Colonic mucosa (tissue), 4 donors: ENCODE data around the gene NCR3LG1. TPM values are rescaled to one million over a fixed set of nuclear protein-coding genes. Genes with fewer than 3 reads are reported as not detected.

Experiments used
- DNase-seq: peaks from one replicate; pipeline ENCODE4 v3.0.0-alpha.2; 2020
- H3K27ac ChIP-seq: fragments of 200-600 bp; one replicate; pipeline ENCODE4 v1.8.0; 2021
- H3K27me3 ChIP-seq: fragments of 200-600 bp; one replicate; pipeline ENCODE4 v1.8.0; 2021
- H3K36me3 ChIP-seq: fragments of 200-600 bp; one replicate; pipeline ENCODE4 v1.8.0; 2021
- H3K4me1 ChIP-seq: fragments of 200-600 bp; one replicate; pipeline ENCODE4 v1.8.0; 2021; ENCODE audit warnings: mild to moderate bottlenecking
- H3K4me3 ChIP-seq: fragments of 200-600 bp; one replicate; pipeline ENCODE4 v1.8.0; 2021
- H3K9ac ChIP-seq, 2 donors: one replicate each; pipeline ENCODE4 v1.7.0; 2013; ENCODE audit warnings: control low read depth in 2 of 2, low read depth in 2 of 2, low read length in 2 of 2
- H3K9me3 ChIP-seq: fragments of 200-600 bp; one replicate; pipeline ENCODE4 v1.8.0; 2021
- intact Hi-C: fragments of 100-400 bp; cut with DNase I; formaldehyde crosslinking; loops from one replicate; pipeline ENCODE4 v1.14.1; 2022
- total RNA-seq, 2 donors: library from RNA; stranded (reverse); fragmentation: NEBNext Ultra II Directional in 1 of 2; extraction: Animal tissue kit (Norgen Biotek cat#: 25700) in 1 of 2; gene quantifications; one replicate each; pipeline ENCODE4 v1.2.1, GENCODE V29; 2021
- TF ChIP-seq, protein P1 (sequence below): fragments of 200-600 bp; IDR thresholded peaks from one replicate; pipeline ENCODE4 v1.8.0; 2022; ENCODE audit warnings: antibody characterized with exemption, mild to moderate bottlenecking
- donor health status: healthy.
- donor health status: DM: no; HTN: no; CAD: no.
- donor health status: DM: no; HTN: no; CAD: no.

The NCR3LG1 gene
- total RNA-seq, 2 donors from 2014 or later = 9.3 to 11.3 TPM

DNA sequence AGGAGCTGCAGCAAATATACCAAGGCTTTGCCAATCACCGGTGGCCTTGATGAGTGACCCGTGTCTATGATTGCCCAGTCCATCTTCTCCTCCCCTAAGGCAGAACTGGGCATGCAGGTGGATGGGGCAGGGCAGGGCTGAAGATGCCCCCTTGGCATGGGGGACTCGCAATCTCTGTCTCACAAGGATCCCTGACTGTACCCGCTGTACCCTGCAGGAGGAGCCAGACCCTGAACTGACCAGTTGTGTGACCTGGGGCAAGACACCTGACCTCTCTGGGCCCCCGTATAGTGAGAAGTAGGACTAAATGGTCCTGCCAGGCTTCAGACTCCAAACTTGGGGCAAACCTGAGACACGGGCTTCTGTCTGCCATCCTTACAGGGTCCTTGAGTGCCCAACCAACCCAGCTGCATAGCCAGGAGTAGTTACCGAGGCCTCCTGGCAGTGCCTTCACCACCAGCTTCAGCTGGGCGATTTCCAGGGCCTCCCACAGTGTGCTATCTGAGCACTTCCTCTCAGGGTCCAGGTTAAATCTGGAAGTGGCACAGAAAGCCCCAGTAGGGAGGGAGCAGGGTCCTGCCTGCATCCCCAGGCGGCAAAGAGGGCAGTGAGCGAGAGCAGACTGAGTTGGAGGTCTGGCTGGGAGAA is 43.3 kb downstream of the NCR3LG1 start:
- Histone ChIP-seq H3K4me3 (no peak overlapping the region), H3K27ac (no peak overlapping the region), H3K27me3 (no peaks in the 10 kb centered on the region), H3K4me1 (peaks cover under 1% of the 10 kb centered on the region), H3K9ac (no peak overlapping the region), H3K36me3 (no peaks in the 10 kb centered on the region), H3K9me3 (no peaks in the 10 kb centered on the region)
- TF ChIP-seq, protein P1, sequence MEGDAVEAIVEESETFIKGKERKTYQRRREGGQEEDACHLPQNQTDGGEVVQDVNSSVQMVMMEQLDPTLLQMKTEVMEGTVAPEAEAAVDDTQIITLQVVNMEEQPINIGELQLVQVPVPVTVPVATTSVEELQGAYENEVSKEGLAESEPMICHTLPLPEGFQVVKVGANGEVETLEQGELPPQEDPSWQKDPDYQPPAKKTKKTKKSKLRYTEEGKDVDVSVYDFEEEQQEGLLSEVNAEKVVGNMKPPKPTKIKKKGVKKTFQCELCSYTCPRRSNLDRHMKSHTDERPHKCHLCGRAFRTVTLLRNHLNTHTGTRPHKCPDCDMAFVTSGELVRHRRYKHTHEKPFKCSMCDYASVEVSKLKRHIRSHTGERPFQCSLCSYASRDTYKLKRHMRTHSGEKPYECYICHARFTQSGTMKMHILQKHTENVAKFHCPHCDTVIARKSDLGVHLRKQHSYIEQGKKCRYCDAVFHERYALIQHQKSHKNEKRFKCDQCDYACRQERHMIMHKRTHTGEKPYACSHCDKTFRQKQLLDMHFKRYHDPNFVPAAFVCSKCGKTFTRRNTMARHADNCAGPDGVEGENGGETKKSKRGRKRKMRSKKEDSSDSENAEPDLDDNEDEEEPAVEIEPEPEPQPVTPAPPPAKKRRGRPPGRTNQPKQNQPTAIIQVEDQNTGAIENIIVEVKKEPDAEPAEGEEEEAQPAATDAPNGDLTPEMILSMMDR = no peak
- intact Hi-C loops = no loop called here
- no peak for DNase-seq

DNA sequence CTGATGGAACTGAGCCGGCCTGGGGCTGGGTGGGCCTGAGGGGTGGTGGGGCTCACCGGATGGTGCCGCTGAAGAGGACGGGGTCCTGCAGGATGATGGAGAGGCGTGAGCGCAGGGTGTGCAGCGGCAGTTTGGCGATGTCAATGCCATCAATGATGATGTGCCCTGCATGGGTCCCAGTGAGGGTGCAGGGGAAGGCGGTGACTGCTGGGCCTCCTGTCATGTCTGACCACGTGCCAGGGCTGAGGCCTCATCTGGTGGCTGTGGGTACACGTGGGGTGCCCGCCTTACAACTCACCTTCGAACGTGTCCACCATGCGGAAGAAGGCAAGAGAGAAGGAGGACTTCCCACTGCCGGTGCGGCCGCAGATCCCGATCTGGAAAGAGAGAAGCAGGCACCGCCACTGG is 44.0 kb downstream of the NCR3LG1 start:
- H3K9me3 ChIP-seq = no peaks in the 10 kb centered on the region
- intact Hi-C loops = no loop called here

DNA sequence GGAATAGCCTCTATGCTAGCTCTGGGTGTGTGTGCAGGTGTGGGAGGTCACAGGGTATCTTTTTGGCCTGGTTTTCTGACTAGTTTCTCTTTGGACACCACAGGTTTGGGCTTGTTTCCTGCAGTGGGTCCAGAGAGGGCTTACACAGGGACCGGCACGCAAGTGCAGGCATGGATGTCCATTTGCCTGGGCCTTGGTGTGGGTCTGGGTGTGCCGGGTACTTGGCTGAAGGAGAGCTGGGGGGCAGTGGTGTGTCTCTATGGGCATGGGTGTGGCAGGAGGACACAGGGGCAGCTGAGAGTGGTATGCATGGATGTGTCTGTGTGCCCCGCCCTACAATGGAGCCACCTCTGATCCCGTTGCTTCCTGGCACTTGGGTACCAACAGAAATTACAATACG is 44.4 kb downstream of the NCR3LG1 start:
- H3K9me3 ChIP-seq = no peaks in the 10 kb centered on the region
- H3K9ac ChIP-seq = no peak overlapping the region
- DNase-seq = no peak
- H3K27ac ChIP-seq = no peak overlapping the region
- intact Hi-C loops = no loop called here
- TF ChIP-seq, protein P1 = no peak
- H3K27me3 ChIP-seq = no peaks in the 10 kb centered on the region
- H3K36me3 ChIP-seq = no peaks in the 10 kb centered on the region
- H3K4me3 ChIP-seq = no peak overlapping the region
- H3K4me1 ChIP-seq = no peaks in the 10 kb centered on the region

More for the DNA sequence above, 44.0 kb downstream of the NCR3LG1 start:
- TF ChIP-seq, protein P1 = no peak
- no peak overlapping the region for H3K4me3 ChIP-seq
- DNase-seq = no peak
- H3K4me1 ChIP-seq = no peaks in the 10 kb centered on the region
- H3K36me3 ChIP-seq = no peaks in the 10 kb centered on the region
- no peak overlapping the region for H3K27ac ChIP-seq
- H3K9ac ChIP-seq = no peak overlapping the region
- no peaks in the 10 kb centered on the region for H3K27me3 ChIP-seq

DNA sequence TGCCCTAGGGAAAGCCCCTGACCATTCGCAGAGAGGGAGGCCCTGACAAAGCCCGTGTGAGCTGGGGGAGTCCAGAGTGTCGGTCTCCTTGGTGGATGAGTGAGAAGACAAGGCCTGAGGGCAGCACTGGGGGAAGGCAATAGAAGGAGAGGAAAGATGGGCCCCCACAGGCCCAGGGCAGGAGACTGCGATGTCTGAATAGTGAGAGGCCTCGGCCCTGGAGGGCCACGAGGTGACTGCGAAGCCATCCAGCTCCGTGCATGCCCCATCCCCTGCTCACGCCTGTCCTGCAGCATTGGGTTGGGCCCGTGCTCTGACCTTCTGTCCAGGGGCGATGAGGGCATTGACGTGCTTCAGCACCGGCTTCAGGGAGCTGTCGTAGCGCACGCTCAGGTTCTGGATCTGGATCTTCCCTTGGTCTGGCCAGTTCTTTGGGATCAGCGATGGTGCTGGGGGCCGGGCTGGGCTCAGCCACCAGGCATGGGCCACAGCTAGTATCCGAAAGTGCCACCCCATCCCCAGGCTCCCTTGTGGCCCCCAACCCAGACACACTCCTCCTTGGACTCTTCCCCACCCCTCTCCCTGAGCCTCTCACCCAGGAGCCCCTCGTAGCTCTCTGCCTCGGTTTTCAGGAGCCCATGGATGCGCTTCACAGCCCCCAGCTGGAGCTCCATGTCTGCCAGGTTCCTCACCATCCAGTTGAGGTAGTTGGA is 45.2 kb downstream of the NCR3LG1 start:
- H3K4me1 ChIP-seq = no peaks in the 10 kb centered on the region
- no peak overlapping the region for H3K27ac ChIP-seq
- intact Hi-C loops = no loop called here
- TF ChIP-seq, protein P1 = no peak
- no peak overlapping the region for H3K4me3 ChIP-seq
- no peak overlapping the region for H3K9ac ChIP-seq
- no peaks in the 10 kb centered on the region for H3K36me3 ChIP-seq
- H3K27me3 ChIP-seq = no peaks in the 10 kb centered on the region
- no peaks in the 10 kb centered on the region for H3K9me3 ChIP-seq
- no peak for DNase-seq

DNA sequence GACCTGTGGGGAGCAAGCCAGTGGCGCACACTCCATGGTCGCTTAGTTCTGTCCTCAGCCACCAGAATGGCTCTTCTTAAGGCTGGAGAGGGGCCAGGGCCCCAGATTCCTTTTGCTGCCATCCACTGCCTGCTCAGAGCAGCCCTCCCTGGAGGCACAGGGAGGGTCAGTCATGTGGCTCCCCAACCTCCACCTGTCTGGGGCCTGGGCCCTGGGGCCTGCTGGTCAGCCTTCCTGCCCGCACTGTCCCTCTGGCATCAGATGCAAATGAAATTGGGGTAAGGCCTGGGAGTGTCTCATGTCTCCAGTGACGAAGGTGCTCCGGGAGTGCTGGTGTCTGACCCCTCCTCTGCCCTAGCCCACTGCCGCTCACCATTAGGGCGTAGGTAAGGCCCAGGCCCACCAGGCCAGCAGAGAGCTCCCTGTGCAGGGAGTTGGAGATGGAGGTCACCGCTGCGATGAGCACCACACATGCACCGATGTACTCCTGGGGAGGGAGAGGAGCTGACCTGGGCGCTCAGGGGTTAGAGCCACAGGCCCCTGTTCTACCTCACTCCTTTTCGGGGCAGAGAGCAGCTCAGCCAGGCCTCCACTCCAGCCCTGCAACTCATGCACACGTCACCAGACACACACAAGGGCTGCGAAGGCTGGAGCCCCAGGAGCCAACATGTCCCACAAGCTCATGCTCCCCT is 45.9 kb downstream of the NCR3LG1 start:
- Histone ChIP-seq H3K9ac (no peak overlapping the region), H3K9me3 (no peaks in the 10 kb centered on the region), H3K36me3 (no peaks in the 10 kb centered on the region), H3K27ac (no peak overlapping the region), H3K4me3 (no peak overlapping the region), H3K27me3 (no peaks in the 10 kb centered on the region), H3K4me1 (no peaks in the 10 kb centered on the region)
- no peak for DNase-seq
- TF ChIP-seq, protein P1 = no peak
- intact Hi-C loops = no loop called here
